HCT116 (cell line): Measurements from ENCODE around the gene AK5. TPM values are rescaled to one million over a fixed set of nuclear protein-coding genes. Genes with fewer than 3 reads are reported as not detected.

Experiments
- ATAC-seq: fragments of 200-7000 bp; cut with Tn5 transposase; 2 replicates; pipeline ENCODE4 v1.9.1; 2020; ENCODE audit warnings: mild to moderate bottlenecking, moderate library complexity
- BruUV-seq: library from RNA; stranded (reverse); fragments of 400-500 nt; replicated peaks from 2 replicates; lab custom pipeline; 2021; lab: Mats Ljungman, UMichigan
- CTCF ChIA-PET: fragments of 300-600 bp; sonication (Branson Sonifier 250); formaldehyde crosslinking; loops from one replicate; lab custom pipeline; 2021; ENCODE audit warnings: antibody characterized with exemption; lab: Charles Lee
- POLR2A ChIA-PET: fragments of 300-600, 350-600 bp; sonication (Branson Sonifier 250); formaldehyde crosslinking; loops from one replicate; lab custom pipeline; 2021; ENCODE audit warnings: antibody characterized with exemption; lab: Charles Lee
- RAD21 ChIA-PET, 2 experiments: fragments of 300-600 bp; sonication (Branson Sonifier 250); formaldehyde crosslinking; loops; one replicate each; lab custom pipeline; 2023; ENCODE audit warnings: low total read pairs in 2 of 2; ENCODE audit not compliant: uncharacterized antibody in 2 of 2, unreplicated experiment in 2 of 2, low non-redundant PET in 1 of 2; lab: Charles Lee
- DNase-seq: peaks from one replicate; pipeline ENCODE4 v3.0.0-alpha.2; 2010; ENCODE audit warnings: low read depth, low spot score
- H2AFZ ChIP-seq: fragments of 200-600 bp; shearing (Covaris generic), sonication (generic); 2 replicates; pipeline ENCODE4 v1.6.1; 2017; ENCODE audit warnings: low read depth, mixed run types, mixed read lengths, antibody characterized with exemption, low read length; ENCODE audit not compliant: poor library complexity, severe bottlenecking
- H3K27ac ChIP-seq: 2 replicates; pipeline ENCODE4 v1.5.1; 2012; ENCODE audit warnings: low read depth, low read length
- H3K27me3 ChIP-seq: fragments of 200-600 bp; sonication (generic); 2 replicates; pipeline ENCODE4 v1.6.1; 2016; ENCODE audit warnings: mixed run types, low read length, mixed read lengths; ENCODE audit not compliant: insufficient read depth
- H3K36me3 ChIP-seq, 2 experiments: fragments of 200-500 bp in 1 of 2; fragments of 200-600 bp in 1 of 2; sonication (Bioruptor generic) in 1 of 2; sonication (generic) in 1 of 2; 2 replicates each; pipeline versions ENCODE4 v1.5.1 to v1.6.1; 2014 to 2016; ENCODE audit warnings: low read length in 2 of 2, inconsistent platforms in 1 of 2, mixed read lengths in 1 of 2, mixed run types in 1 of 2; ENCODE audit not compliant: insufficient read depth in 2 of 2, control insufficient read depth in 1 of 2
- H3K4me1 ChIP-seq, 2 experiments: fragments of 200-600 bp in 1 of 2; sonication (generic) in 1 of 2; 2 replicates each; pipeline versions ENCODE4 v1.5.1 to v1.6.1; 2012 to 2017; ENCODE audit warnings: low read length in 2 of 2, inconsistent platforms in 1 of 2, mild to moderate bottlenecking in 1 of 2, mixed read lengths in 1 of 2, mixed run types in 1 of 2, moderate library complexity in 1 of 2; ENCODE audit not compliant: insufficient read depth in 2 of 2, control insufficient read depth in 1 of 2
- H3K4me2 ChIP-seq: fragments of 200-600 bp; sonication (generic); 2 replicates; pipeline ENCODE4 v1.6.1; 2017; ENCODE audit warnings: mixed run types, low read length, mixed read lengths
- H3K4me3 ChIP-seq, 2 experiments: fragments of 200-600 bp in 1 of 2; sonication (generic) in 1 of 2; replicated peaks in 1 of 2; 2 replicates each; pipeline ENCODE4 v1.5.1; 2011 to 2016; ENCODE audit warnings: low read length in 2 of 2, control low read depth in 1 of 2, low read depth in 1 of 2, mild to moderate bottlenecking in 1 of 2, mixed read lengths in 1 of 2, mixed run types in 1 of 2
- H3K79me2 ChIP-seq: fragments of 200-600 bp; sonication (generic); 2 replicates; pipeline ENCODE4 v1.6.1; 2017; ENCODE audit warnings: mild to moderate bottlenecking, mixed run types, low read length, moderate library complexity, mixed read lengths; ENCODE audit not compliant: insufficient read depth
- H3K9ac ChIP-seq: fragments of 200-600 bp; sonication (generic); 2 replicates; pipeline ENCODE4 v1.6.1; 2016; ENCODE audit warnings: low read length, mixed read lengths
- H3K9me2 ChIP-seq: fragments of 200-600 bp; sonication (generic), shearing (Covaris generic); 2 replicates; pipeline ENCODE4 v1.6.1; 2017; ENCODE audit warnings: mixed run types, mild to moderate bottlenecking, moderate library complexity; ENCODE audit not compliant: insufficient read depth
- H3K9me3 ChIP-seq, 2 experiments: fragments of 200-500 bp in 1 of 2; fragments of 200-600 bp in 1 of 2; sonication (Bioruptor generic) in 1 of 2; sonication (generic) in 1 of 2; 2 replicates each; pipeline ENCODE4 v1.6.1; 2014 to 2017; ENCODE audit warnings: low read length in 2 of 2, mixed read lengths in 2 of 2, inconsistent platforms in 1 of 2, low read depth in 1 of 2, mild to moderate bottlenecking in 1 of 2, mixed run types in 1 of 2, moderate library complexity in 1 of 2; ENCODE audit not compliant: control insufficient read depth in 1 of 2, insufficient read depth in 1 of 2
- H4K20me1 ChIP-seq: fragments of 200-600 bp; sonication (generic), shearing (Covaris generic); 2 replicates; pipeline ENCODE4 v1.6.1; 2017; ENCODE audit warnings: mixed run types, mild to moderate bottlenecking, moderate library complexity; ENCODE audit not compliant: insufficient read depth
- ATF3 ChIP-seq: IDR thresholded peaks from 2 replicates; pipeline ENCODE4 v1.6.1; 2012
- CBX3 ChIP-seq: IDR thresholded peaks from 2 replicates; pipeline ENCODE4 v1.6.1; 2012; ENCODE audit warnings: low read depth
- CEBPB ChIP-seq: IDR thresholded peaks from 2 replicates; pipeline ENCODE4 v1.6.1; 2012; ENCODE audit warnings: low read depth
- EGR1 ChIP-seq: IDR thresholded peaks from 2 replicates; pipeline ENCODE4 v1.6.1; 2012; ENCODE audit warnings: low read depth
- ELF1 ChIP-seq: IDR thresholded peaks from 2 replicates; pipeline ENCODE4 v1.6.1; 2012; ENCODE audit warnings: low read depth, borderline replicate concordance
- EZH2 ChIP-seq: fragments of 200-600 bp; sonication (generic); IDR thresholded peaks from 2 replicates; pipeline ENCODE4 v1.6.1; 2017; ENCODE audit warnings: antibody characterized with exemption, mixed run types
- EZH2phosphoT487 ChIP-seq: fragments of 200-600 bp; IDR thresholded peaks from 2 replicates; pipeline ENCODE4 v1.6.1; 2018; ENCODE audit warnings: antibody characterized with exemption, borderline replicate concordance
- FOSL1 ChIP-seq: IDR thresholded peaks from 2 replicates; pipeline ENCODE4 v1.6.1; 2012; ENCODE audit warnings: low read depth
- MAX ChIP-seq: IDR thresholded peaks from 2 replicates; pipeline ENCODE4 v1.6.1; 2012
- POLR2AphosphoS5 ChIP-seq: IDR thresholded peaks from 2 replicates; pipeline ENCODE4 v1.6.1; 2011; ENCODE audit warnings: mild to moderate bottlenecking, low read depth, low read length, moderate library complexity
- REST ChIP-seq: IDR thresholded peaks from 2 replicates; pipeline ENCODE4 v1.6.1; 2012; ENCODE audit warnings: low read depth
- SIN3A ChIP-seq: IDR thresholded peaks from 2 replicates; pipeline ENCODE4 v1.6.1; 2012; ENCODE audit warnings: low read depth
- SRF ChIP-seq: IDR thresholded peaks from 2 replicates; pipeline ENCODE4 v1.6.1; 2012; ENCODE audit warnings: low read depth
- YY1 ChIP-seq: IDR thresholded peaks from 2 replicates; pipeline ENCODE4 v1.6.1; 2011; ENCODE audit warnings: low read length, low read depth, moderate library complexity, mild to moderate bottlenecking; ENCODE audit not compliant: insufficient replicate concordance; ENCODE audit errors: extremely low read depth
- ZBTB33 ChIP-seq: IDR thresholded peaks from 2 replicates; pipeline ENCODE4 v1.6.1; 2011; ENCODE audit warnings: mild to moderate bottlenecking, low read length, moderate library complexity; ENCODE audit not compliant: insufficient replicate concordance; ENCODE audit errors: extremely low read depth
- ZNF274 ChIP-seq: fragments of 200-500 bp; sonication (Bioruptor generic); IDR thresholded peaks from 2 replicates; pipeline ENCODE4 v1.6.1; 2014; ENCODE audit warnings: mild to moderate bottlenecking, low read depth, low read length, inconsistent platforms
- intact Hi-C: fragments of 100-400 bp; cut with micrococcal nuclease; formaldehyde crosslinking; loops from 2 replicates; pipeline ENCODE4 v1.10.0; 2022
- total RNA-seq: library from RNA; stranded (reverse); gene quantifications from one replicate; pipeline ENCODE4 v1.2.1, GENCODE V29; 2021; ENCODE audit not compliant: unreplicated experiment

AK5 gene
- total RNA-seq, 1 experiment from 2014 or later, result 0.22 TPM

GRCh38 chr1:77473690-77474089 is 191.9 kb downstream of the AK5 start:
- H3K9me3 ChIP-seq, result no peaks in the 10 kb centered on the region
- H4K20me1 ChIP-seq, result no peaks in the 10 kb centered on the region
- H3K79me2 ChIP-seq, result no peaks in the 10 kb centered on the region
- H3K4me3 ChIP-seq, result no peak overlapping the region
- no peak overlapping the region for H2AFZ ChIP-seq
- DNase-seq (no peak), ATAC-seq (no peak)
- H3K9me2 ChIP-seq, result no peaks in the 10 kb centered on the region
- BruUV-seq, result no TSS peak
- no peak overlapping the region for H3K9ac ChIP-seq
- ChIA-PET RAD21 (no interaction called here), POLR2A (no interaction called here), CTCF (no interaction called here)
- H3K36me3 ChIP-seq, result no peaks in the 10 kb centered on the region
- H3K4me1 ChIP-seq, result no peaks in the 10 kb centered on the region
- H3K27ac ChIP-seq, result no peak overlapping the region
- TF ChIP-seq EGR1, result no peak
- TF ChIP-seq ELF1, result no peak
- TF ChIP-seq EZH2, result no peak
- no peak for TF ChIP-seq ZNF274
- no peak for TF ChIP-seq ATF3
- TF ChIP-seq YY1, result no peak
- TF ChIP-seq EZH2phosphoT487, result no peak
- H3K4me2 ChIP-seq, result no peak overlapping the region
- intact Hi-C loops, result no loop called here
- no peaks in the 10 kb centered on the region for H3K27me3 ChIP-seq

- intact Hi-C loops, result no loop called here
- TF ChIP-seq POLR2AphosphoS5, result no peak
- no peak for TF ChIP-seq REST
- TF ChIP-seq MAX, result no peak
- TF ChIP-seq CEBPB, result no peak
- no peak for TF ChIP-seq ATF3
- TF ChIP-seq SRF, result no peak
- no peak for TF ChIP-seq ZBTB33
- no peak for TF ChIP-seq SIN3A
- no peak for TF ChIP-seq CBX3
- TF ChIP-seq FOSL1, result no peak
Observed at GRCh38 chr1:77475641-77476040, 193.8 kb downstream of the AK5 start.

More at GRCh38 chr1:77475641-77476040, 193.8 kb downstream of the AK5 start:
- RAD21 ChIA-PET, result no interaction called here
- CTCF ChIA-PET, result no interaction called here
- Histone ChIP-seq H2AFZ (no peak overlapping the region), H3K4me3 (no peak overlapping the region), H3K27ac (no peak overlapping the region), H3K36me3 (no peaks in the 10 kb centered on the region), H4K20me1 (no peaks in the 10 kb centered on the region), H3K9me3 (no peaks in the 10 kb centered on the region), H3K9ac (no peak overlapping the region), H3K27me3 (no peaks in the 10 kb centered on the region), H3K4me1 (no peaks in the 10 kb centered on the region), H3K4me2 (no peak overlapping the region), H3K9me2 (no peaks in the 10 kb centered on the region), H3K79me2 (no peaks in the 10 kb centered on the region)
- POLR2A ChIA-PET, result no interaction called here
- BruUV-seq, result no TSS peak
- ATAC-seq (no peak), DNase-seq (no peak)
